ENCODE data around the gene CECR2. TPM values are rescaled to one million over a fixed set of nuclear protein-coding genes. Genes with fewer than 3 reads are reported as not detected.

CECR2 gene
- polyA plus RNA-seq, 1 donor from 2014 or later = 2.1 TPM

- H3K27me3 ChIP-seq (ENCODE audit: insufficient read depth, low read depth, low read length) = no peaks in the 10 kb centered on the region
- no peak overlapping the region for H3K4me3 ChIP-seq (ENCODE audit: low read length)
- no peak overlapping the region for H2AFZ ChIP-seq (ENCODE audit: low read depth, low read length)
- H3K27ac ChIP-seq (ENCODE audit: low read length) = no peak overlapping the region
- no peak for TF ChIP-seq MXI1 (conservative IDR thresholded peaks at IDR 0.05; ENCODE audit: poor library complexity, severe bottlenecking)
- H3K79me2 ChIP-seq (replicated peaks; ENCODE audit: insufficient read depth, low read length) = peaks cover 46% of the 10 kb centered on the region
- no peak overlapping the region for H3K4me2 ChIP-seq (ENCODE audit: low read length)
- H3K36me3 ChIP-seq (ENCODE audit: insufficient read depth, low read length) = no peaks in the 10 kb centered on the region
- no peaks in the 10 kb centered on the region for H4K20me1 ChIP-seq (ENCODE audit: insufficient read depth)
- no peak overlapping the region for H3K9ac ChIP-seq (ENCODE audit: low read length)
- H3K9me2 ChIP-seq (ENCODE audit: insufficient read depth, low read length) = no peaks in the 10 kb centered on the region
- no peaks in the 10 kb centered on the region for H3K9me3 ChIP-seq (ENCODE audit: low read length)
- no peaks in the 10 kb centered on the region for H3F3A ChIP-seq (ENCODE audit: insufficient read depth, low read length, poor library complexity, severe bottlenecking)
Measured at GRCh38 chr22:17412232-17412631, 43.0 kb downstream of the CECR2 start.

GRCh38 chr22:17418890-17419324 lies 49.6 kb downstream of the CECR2 start:
- TF ChIP-seq TAF1 (IDR thresholded peaks at IDR 0.05; ENCODE audit: low read depth) (no peak), MXI1 (conservative IDR thresholded peaks at IDR 0.05; ENCODE audit: poor library complexity, severe bottlenecking) (no peak), POLR2AphosphoS5 (IDR thresholded peaks at IDR 0.05) (no peak), SMC3 (conservative IDR thresholded peaks at IDR 0.05; ENCODE audit: poor library complexity) (no peak), EP300 (conservative IDR thresholded peaks at IDR 0.05; ENCODE audit: poor library complexity, severe bottlenecking) (no peak), CTCF (IDR thresholded peaks at IDR 0.05; ENCODE audit: poor library complexity, severe bottlenecking) (no peak), EZH2 (IDR thresholded peaks at IDR 0.05; ENCODE audit: borderline replicate concordance, insufficient read depth, low read length, poor library complexity, severe bottlenecking) (no peak)
- TF ChIP-seq, protein P1, sequence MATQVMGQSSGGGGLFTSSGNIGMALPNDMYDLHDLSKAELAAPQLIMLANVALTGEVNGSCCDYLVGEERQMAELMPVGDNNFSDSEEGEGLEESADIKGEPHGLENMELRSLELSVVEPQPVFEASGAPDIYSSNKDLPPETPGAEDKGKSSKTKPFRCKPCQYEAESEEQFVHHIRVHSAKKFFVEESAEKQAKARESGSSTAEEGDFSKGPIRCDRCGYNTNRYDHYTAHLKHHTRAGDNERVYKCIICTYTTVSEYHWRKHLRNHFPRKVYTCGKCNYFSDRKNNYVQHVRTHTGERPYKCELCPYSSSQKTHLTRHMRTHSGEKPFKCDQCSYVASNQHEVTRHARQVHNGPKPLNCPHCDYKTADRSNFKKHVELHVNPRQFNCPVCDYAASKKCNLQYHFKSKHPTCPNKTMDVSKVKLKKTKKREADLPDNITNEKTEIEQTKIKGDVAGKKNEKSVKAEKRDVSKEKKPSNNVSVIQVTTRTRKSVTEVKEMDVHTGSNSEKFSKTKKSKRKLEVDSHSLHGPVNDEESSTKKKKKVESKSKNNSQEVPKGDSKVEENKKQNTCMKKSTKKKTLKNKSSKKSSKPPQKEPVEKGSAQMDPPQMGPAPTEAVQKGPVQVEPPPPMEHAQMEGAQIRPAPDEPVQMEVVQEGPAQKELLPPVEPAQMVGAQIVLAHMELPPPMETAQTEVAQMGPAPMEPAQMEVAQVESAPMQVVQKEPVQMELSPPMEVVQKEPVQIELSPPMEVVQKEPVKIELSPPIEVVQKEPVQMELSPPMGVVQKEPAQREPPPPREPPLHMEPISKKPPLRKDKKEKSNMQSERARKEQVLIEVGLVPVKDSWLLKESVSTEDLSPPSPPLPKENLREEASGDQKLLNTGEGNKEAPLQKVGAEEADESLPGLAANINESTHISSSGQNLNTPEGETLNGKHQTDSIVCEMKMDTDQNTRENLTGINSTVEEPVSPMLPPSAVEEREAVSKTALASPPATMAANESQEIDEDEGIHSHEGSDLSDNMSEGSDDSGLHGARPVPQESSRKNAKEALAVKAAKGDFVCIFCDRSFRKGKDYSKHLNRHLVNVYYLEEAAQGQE (IDR thresholded peaks at IDR 0.05; ENCODE audit: borderline replicate concordance) = no peak
- Histone ChIP-seq H3K36me3 (ENCODE audit: insufficient read depth, low read length) (no peaks in the 10 kb centered on the region), H3F3A (ENCODE audit: insufficient read depth, low read length, poor library complexity, severe bottlenecking) (no peaks in the 10 kb centered on the region), H3K9me3 (ENCODE audit: low read length) (no peaks in the 10 kb centered on the region), H3K4me2 (ENCODE audit: low read length) (no peak overlapping the region), H3K9ac (ENCODE audit: low read length) (no peak overlapping the region), H3K4me3 (ENCODE audit: low read length) (no peak overlapping the region), H3K79me2 (replicated peaks; ENCODE audit: insufficient read depth, low read length) (peaks cover 34% of the 10 kb centered on the region), H4K20me1 (ENCODE audit: insufficient read depth) (no peaks in the 10 kb centered on the region), H2AFZ (ENCODE audit: low read depth, low read length) (no peak overlapping the region), H3K27ac (ENCODE audit: low read length) (no peak overlapping the region), H3K9me2 (ENCODE audit: insufficient read depth, low read length) (no peaks in the 10 kb centered on the region), H3K27me3 (ENCODE audit: insufficient read depth, low read depth, low read length) (no peaks in the 10 kb centered on the region)

DNA sequence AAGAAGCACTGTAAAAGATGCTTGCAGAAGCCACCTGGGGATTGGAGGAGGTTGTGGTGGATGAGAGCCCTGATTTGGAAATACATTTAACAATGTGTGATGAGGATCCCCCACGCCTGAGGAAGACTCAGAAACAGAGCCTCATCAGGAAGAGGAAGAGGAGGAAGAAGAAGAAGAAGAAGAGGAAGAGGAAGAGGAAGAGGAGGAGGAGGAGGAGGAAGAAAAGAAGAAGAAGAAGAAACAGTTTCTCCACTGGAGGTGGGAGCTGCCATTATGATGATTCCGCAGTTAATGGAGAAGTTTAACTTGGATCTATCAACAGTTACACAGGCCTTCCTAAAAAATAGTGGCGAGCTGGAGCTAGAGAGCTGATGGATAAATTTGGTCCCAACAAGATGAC lies 50.1 kb downstream of the CECR2 start:
- TF ChIP-seq, protein P1 (IDR thresholded peaks at IDR 0.05; ENCODE audit: borderline replicate concordance) = no peak
- TF ChIP-seq EP300 (conservative IDR thresholded peaks at IDR 0.05; ENCODE audit: poor library complexity, severe bottlenecking) (no peak), EZH2 (IDR thresholded peaks at IDR 0.05; ENCODE audit: borderline replicate concordance, insufficient read depth, low read length, poor library complexity, severe bottlenecking) (no peak), POLR2AphosphoS5 (IDR thresholded peaks at IDR 0.05) (no peak), CTCF (IDR thresholded peaks at IDR 0.05; ENCODE audit: poor library complexity, severe bottlenecking) (no peak), SMC3 (conservative IDR thresholded peaks at IDR 0.05; ENCODE audit: poor library complexity) (no peak), RAD21 (conservative IDR thresholded peaks at IDR 0.05) (no peak), MXI1 (conservative IDR thresholded peaks at IDR 0.05; ENCODE audit: poor library complexity, severe bottlenecking) (no peak), TAF1 (IDR thresholded peaks at IDR 0.05; ENCODE audit: low read depth) (no peak)
- H4K20me1 ChIP-seq (ENCODE audit: insufficient read depth) = no peaks in the 10 kb centered on the region

More for the DNA sequence above, 50.1 kb downstream of the CECR2 start:
- Histone ChIP-seq H3K9me3 (ENCODE audit: low read length) (no peaks in the 10 kb centered on the region), H3K27ac (ENCODE audit: low read length) (no peak overlapping the region), H2AFZ (ENCODE audit: low read depth, low read length) (no peak overlapping the region), H3K27me3 (ENCODE audit: insufficient read depth, low read depth, low read length) (no peaks in the 10 kb centered on the region), H3K9me2 (ENCODE audit: insufficient read depth, low read length) (no peaks in the 10 kb centered on the region), H3K36me3 (ENCODE audit: insufficient read depth, low read length) (no peaks in the 10 kb centered on the region), H3F3A (ENCODE audit: insufficient read depth, low read length, poor library complexity, severe bottlenecking) (no peaks in the 10 kb centered on the region), H3K4me3 (ENCODE audit: low read length) (no peak overlapping the region), H3K4me2 (ENCODE audit: low read length) (no peak overlapping the region), H3K9ac (ENCODE audit: low read length) (no peak overlapping the region), H3K79me2 (replicated peaks; ENCODE audit: insufficient read depth, low read length) (peaks cover 35% of the 10 kb centered on the region)
